ENCODE measurements around the gene INSM2.

Gene INSM2

GRCh38 chr14:35534208-35534872, 376 bp downstream of the INSM2 start:
- DNase-seq (ENCODE audit: low read depth, low spot score): no peak
- H3K9ac ChIP-seq (ENCODE audit: insufficient read length): no peak overlapping the region
- no peaks in the 10 kb centered on the region for H3K9me3 ChIP-seq (ENCODE audit: low read depth, low read length)
- peak overlapping the region; percentile 79 for H3K4me3 ChIP-seq
- TF ChIP-seq POLR2AphosphoS5 (IDR thresholded peaks at IDR 0.05; ENCODE audit: borderline replicate concordance, low read depth, low read length) (no peak), FOXP2 (optimal IDR thresholded peaks at IDR 0.05; ENCODE audit: control extremely low read depth, extremely low read length, insufficient read depth) (no peak), EZH2 (IDR thresholded peaks at IDR 0.05) (no peak)
- H3K27ac ChIP-seq: no peak overlapping the region
- no peaks in the 10 kb centered on the region for H3K36me3 ChIP-seq (ENCODE audit: insufficient read depth, low read length)

GRCh38 chr14:35534873-35535482, 1.0 kb downstream of the INSM2 start:
- Histone ChIP-seq H3K9ac (ENCODE audit: insufficient read length) (no peak overlapping the region), H3K9me3 (ENCODE audit: low read depth, low read length) (no peaks in the 10 kb centered on the region), H3K4me3 (peak overlapping the region; percentile 79), H3K27ac (no peak overlapping the region), H3K36me3 (ENCODE audit: insufficient read depth, low read length) (no peaks in the 10 kb centered on the region)
- DNase-seq (ENCODE audit: low read depth, low spot score): no peak
- TF ChIP-seq EZH2 (IDR thresholded peaks at IDR 0.05): no peak
- TF ChIP-seq FOXP2 (optimal IDR thresholded peaks at IDR 0.05; ENCODE audit: control extremely low read depth, extremely low read length, insufficient read depth): no peak
- TF ChIP-seq POLR2AphosphoS5 (IDR thresholded peaks at IDR 0.05; ENCODE audit: borderline replicate concordance, low read depth, low read length): no peak

GRCh38 chr14:35535483-35536112, 1.6 kb downstream of the INSM2 start:
- Histone ChIP-seq H3K27ac (no peak overlapping the region), H3K4me3 (no peak overlapping the region)

GRCh38 chr14:35539969-35540368, 6.0 kb downstream of the INSM2 start:
- Histone ChIP-seq H3K27ac (no peak overlapping the region), H3K9ac (ENCODE audit: insufficient read length) (no peak overlapping the region), H3K4me3 (no peak overlapping the region), H3K9me3 (ENCODE audit: low read depth, low read length) (no peaks in the 10 kb centered on the region), H3K36me3 (ENCODE audit: insufficient read depth, low read length) (no peaks in the 10 kb centered on the region)
- DNase-seq (ENCODE audit: low read depth, low spot score): no peak
- TF ChIP-seq POLR2AphosphoS5 (IDR thresholded peaks at IDR 0.05; ENCODE audit: borderline replicate concordance, low read depth, low read length): no peak
- no peak for TF ChIP-seq FOXP2 (optimal IDR thresholded peaks at IDR 0.05; ENCODE audit: control extremely low read depth, extremely low read length, insufficient read depth)
- no peak for TF ChIP-seq EZH2 (IDR thresholded peaks at IDR 0.05)

More at GRCh38 chr14:35535483-35536112, 1.6 kb downstream of the INSM2 start:
- H3K36me3 ChIP-seq (ENCODE audit: insufficient read depth, low read length): no peaks in the 10 kb centered on the region
- no peak overlapping the region for H3K9ac ChIP-seq (ENCODE audit: insufficient read length)
- H3K9me3 ChIP-seq (ENCODE audit: low read depth, low read length): no peaks in the 10 kb centered on the region
- no peak for TF ChIP-seq POLR2AphosphoS5 (IDR thresholded peaks at IDR 0.05; ENCODE audit: borderline replicate concordance, low read depth, low read length)
- TF ChIP-seq FOXP2 (optimal IDR thresholded peaks at IDR 0.05; ENCODE audit: control extremely low read depth, extremely low read length, insufficient read depth): no peak
- no peak for TF ChIP-seq EZH2 (IDR thresholded peaks at IDR 0.05)
- no peak for DNase-seq (ENCODE audit: low read depth, low spot score)

- H3K9ac ChIP-seq (ENCODE audit: insufficient read length): no peak overlapping the region
- no peak overlapping the region for H3K27ac ChIP-seq
- H3K9me3 ChIP-seq (ENCODE audit: low read depth, low read length): no peaks in the 10 kb centered on the region
- H3K36me3 ChIP-seq (ENCODE audit: insufficient read depth, low read length): no peaks in the 10 kb centered on the region
- TF ChIP-seq POLR2AphosphoS5 (IDR thresholded peaks at IDR 0.05; ENCODE audit: borderline replicate concordance, low read depth, low read length) (no peak), EZH2 (IDR thresholded peaks at IDR 0.05) (no peak), FOXP2 (optimal IDR thresholded peaks at IDR 0.05; ENCODE audit: control extremely low read depth, extremely low read length, insufficient read depth) (no peak)
- no peak for DNase-seq (ENCODE audit: low read depth, low spot score)
- no peak overlapping the region for H3K4me3 ChIP-seq
Measured at GRCh38 chr14:35543006-35543405, 9.0 kb downstream of the INSM2 start.

- H3K9ac ChIP-seq (ENCODE audit: insufficient read length): no peak overlapping the region
- DNase-seq (ENCODE audit: low read depth, low spot score): no peak
- TF ChIP-seq POLR2AphosphoS5 (IDR thresholded peaks at IDR 0.05; ENCODE audit: borderline replicate concordance, low read depth, low read length): no peak
Measured at GRCh38 chr14:35549551-35549950, 15.6 kb downstream of the INSM2 start.

GRCh38 chr14:35551081-35551480, 17.1 kb downstream of the INSM2 start:
- TF ChIP-seq FOXP2 (optimal IDR thresholded peaks at IDR 0.05; ENCODE audit: control extremely low read depth, extremely low read length, insufficient read depth) (no peak), EZH2 (IDR thresholded peaks at IDR 0.05) (no peak), POLR2AphosphoS5 (IDR thresholded peaks at IDR 0.05; ENCODE audit: borderline replicate concordance, low read depth, low read length) (no peak)
- H3K27ac ChIP-seq: no peak overlapping the region
- no peak overlapping the region for H3K9ac ChIP-seq (ENCODE audit: insufficient read length)
- no peak overlapping the region for H3K4me3 ChIP-seq
- DNase-seq (ENCODE audit: low read depth, low spot score): no peak
- no peaks in the 10 kb centered on the region for H3K36me3 ChIP-seq (ENCODE audit: insufficient read depth, low read length)
- H3K9me3 ChIP-seq (ENCODE audit: low read depth, low read length): no peaks in the 10 kb centered on the region

More at GRCh38 chr14:35549551-35549950, 15.6 kb downstream of the INSM2 start:
- H3K4me3 ChIP-seq: no peak overlapping the region
- no peaks in the 10 kb centered on the region for H3K9me3 ChIP-seq (ENCODE audit: low read depth, low read length)
- no peaks in the 10 kb centered on the region for H3K36me3 ChIP-seq (ENCODE audit: insufficient read depth, low read length)
- H3K27ac ChIP-seq: no peak overlapping the region

GRCh38 chr14:35553808-35554207, 19.8 kb downstream of the INSM2 start:
- Histone ChIP-seq H3K36me3 (ENCODE audit: insufficient read depth, low read length) (no peaks in the 10 kb centered on the region), H3K9me3 (ENCODE audit: low read depth, low read length) (no peaks in the 10 kb centered on the region), H3K4me3 (no peak overlapping the region), H3K9ac (ENCODE audit: insufficient read length) (no peak overlapping the region), H3K27ac (peak overlapping the region; percentile 22; the same call in 1 of the 2 replicates)
- TF ChIP-seq FOXP2 (optimal IDR thresholded peaks at IDR 0.05; ENCODE audit: control extremely low read depth, extremely low read length, insufficient read depth): no peak
- no peak for TF ChIP-seq EZH2 (IDR thresholded peaks at IDR 0.05)
- no peak for TF ChIP-seq POLR2AphosphoS5 (IDR thresholded peaks at IDR 0.05; ENCODE audit: borderline replicate concordance, low read depth, low read length)
- no peak for DNase-seq (ENCODE audit: low read depth, low spot score)
